ENCODE data around the gene C5. TPM values are rescaled to one million over a fixed set of nuclear protein-coding genes. Genes with fewer than 3 reads are reported as not detected.

Gene C5
- total RNA-seq, 1 experiment from 2014 or later: 4.2 TPM

DNA sequence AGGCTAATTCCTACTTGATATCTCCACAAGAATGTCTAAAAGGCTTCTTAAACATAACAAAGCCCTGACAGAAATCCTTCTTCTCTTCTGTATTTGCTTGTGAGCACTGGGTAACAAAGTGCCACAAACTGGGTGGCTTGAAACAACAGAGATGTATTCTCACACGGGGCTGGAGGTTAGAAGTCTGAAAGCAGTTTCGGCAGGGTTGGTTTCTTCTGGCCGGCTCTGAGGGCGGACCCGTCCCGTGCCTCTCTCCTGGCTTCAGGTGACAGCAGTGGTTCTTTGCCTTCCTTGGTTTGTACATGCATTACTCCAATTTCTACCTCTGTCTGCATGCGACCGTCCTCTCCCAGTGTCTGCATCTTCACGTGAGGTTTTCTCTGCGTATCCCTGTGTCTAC lies 109.5 kb downstream of the C5 start:
- Mint-ChIP-seq H3K27me3 (ENCODE audit: insufficient read depth, unreplicated experiment) (no peaks in the 10 kb centered on the region), H3K36me3 (ENCODE audit: insufficient read depth, unreplicated experiment) (no peaks in the 10 kb centered on the region), H3K4me1 (ENCODE audit: insufficient read depth, unreplicated experiment) (peaks cover 43% of the 10 kb centered on the region), H3K9me3 (ENCODE audit: unreplicated experiment) (no peaks in the 10 kb centered on the region), H3K27ac (ENCODE audit: low read depth, unreplicated experiment) (peak overlapping the region; percentile 43), H3K4me3 (ENCODE audit: unreplicated experiment) (peak overlapping the region; percentile 2)
- DNase-seq (ENCODE audit: unreplicated experiment): no peak
- no TSS peak for BruUV-seq (replicated peaks)
- CTCF ChIA-PET: interaction anchor here (0.6 to 2.8 kb wide), 5 partner anchors 21 to 379 kb away, joined by 3 to 12 read pairs (median 5); no protein-coding TSS in a partner anchor
- TF ChIP-seq, protein P1, sequence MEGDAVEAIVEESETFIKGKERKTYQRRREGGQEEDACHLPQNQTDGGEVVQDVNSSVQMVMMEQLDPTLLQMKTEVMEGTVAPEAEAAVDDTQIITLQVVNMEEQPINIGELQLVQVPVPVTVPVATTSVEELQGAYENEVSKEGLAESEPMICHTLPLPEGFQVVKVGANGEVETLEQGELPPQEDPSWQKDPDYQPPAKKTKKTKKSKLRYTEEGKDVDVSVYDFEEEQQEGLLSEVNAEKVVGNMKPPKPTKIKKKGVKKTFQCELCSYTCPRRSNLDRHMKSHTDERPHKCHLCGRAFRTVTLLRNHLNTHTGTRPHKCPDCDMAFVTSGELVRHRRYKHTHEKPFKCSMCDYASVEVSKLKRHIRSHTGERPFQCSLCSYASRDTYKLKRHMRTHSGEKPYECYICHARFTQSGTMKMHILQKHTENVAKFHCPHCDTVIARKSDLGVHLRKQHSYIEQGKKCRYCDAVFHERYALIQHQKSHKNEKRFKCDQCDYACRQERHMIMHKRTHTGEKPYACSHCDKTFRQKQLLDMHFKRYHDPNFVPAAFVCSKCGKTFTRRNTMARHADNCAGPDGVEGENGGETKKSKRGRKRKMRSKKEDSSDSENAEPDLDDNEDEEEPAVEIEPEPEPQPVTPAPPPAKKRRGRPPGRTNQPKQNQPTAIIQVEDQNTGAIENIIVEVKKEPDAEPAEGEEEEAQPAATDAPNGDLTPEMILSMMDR (IDR thresholded peaks at IDR 0.05; ENCODE audit: unreplicated experiment): no peak
- intact Hi-C loops (cut with micrococcal nuclease): no loop called here
- POLR2A ChIA-PET: interaction anchor here (0.7 to 2.4 kb wide), 11 partner anchors 8 to 338 kb away, joined by 3 to 12 read pairs (median 3); partner anchors contain the start of genes FBXW2 and PSMD5

DNA sequence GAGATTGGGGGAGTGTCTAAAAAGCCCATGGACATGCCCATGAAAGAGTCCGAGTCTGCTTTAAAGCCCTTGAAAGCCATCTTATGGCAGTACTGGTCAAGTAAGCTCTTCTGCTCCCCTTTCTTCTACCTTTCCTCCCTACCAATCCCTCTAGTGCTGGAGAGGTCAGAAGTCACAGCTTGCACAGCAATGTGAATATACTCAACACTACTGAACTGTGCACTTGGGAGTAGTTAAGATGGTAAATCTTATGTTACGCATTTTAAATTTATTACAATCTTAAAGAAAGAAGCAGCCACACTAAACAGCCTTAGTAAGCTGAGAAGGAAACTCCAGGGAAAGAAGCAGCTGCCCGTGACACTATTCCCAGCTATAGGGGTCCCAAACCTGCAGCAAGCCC lies 111.2 kb downstream of the C5 start:
- no peak overlapping the region for H3K4me3 Mint-ChIP-seq (ENCODE audit: unreplicated experiment)
- peaks cover 38% of the 10 kb centered on the region for H3K4me1 Mint-ChIP-seq (ENCODE audit: insufficient read depth, unreplicated experiment)
- intact Hi-C loops (cut with micrococcal nuclease): loop anchor here (5.0 kb wide), 1 partner anchor 322 kb away; no protein-coding TSS in a partner anchor
- no peaks in the 10 kb centered on the region for H3K36me3 Mint-ChIP-seq (ENCODE audit: insufficient read depth, unreplicated experiment)
- H3K27me3 Mint-ChIP-seq (ENCODE audit: insufficient read depth, unreplicated experiment): no peaks in the 10 kb centered on the region
- BruUV-seq (replicated peaks): no TSS peak
- H3K27ac Mint-ChIP-seq (ENCODE audit: low read depth, unreplicated experiment): no peak overlapping the region
- CTCF ChIA-PET: interaction anchor here (0.6 to 5.7 kb wide), 8 partner anchors 22 to 183 kb away, joined by 3 to 71 read pairs (median 7); no protein-coding TSS in a partner anchor
- DNase-seq (ENCODE audit: unreplicated experiment): no peak
- no peaks in the 10 kb centered on the region for H3K9me3 Mint-ChIP-seq (ENCODE audit: unreplicated experiment)
- POLR2A ChIA-PET: interaction anchor here (0.6 to 2.4 kb wide), 5 partner anchors 14 to 146 kb away, joined by 3 to 12 read pairs (median 3); partner anchors contain the start of gene FBXW2
- TF ChIP-seq, protein P1 (IDR thresholded peaks at IDR 0.05; ENCODE audit: unreplicated experiment): no peak

- POLR2A ChIA-PET: interaction anchor here (0.9 to 4.0 kb wide), 5 partner anchors 22 to 181 kb away, joined by 3 to 32 read pairs (median 28); partner anchors contain the start of genes FBXW2 and PSMD5
- H3K36me3 Mint-ChIP-seq (ENCODE audit: insufficient read depth, unreplicated experiment): no peaks in the 10 kb centered on the region
- TF ChIP-seq, protein P1 (IDR thresholded peaks at IDR 0.05; ENCODE audit: unreplicated experiment): no peak
- DNase-seq (ENCODE audit: unreplicated experiment): no peak
- no peaks in the 10 kb centered on the region for H3K27me3 Mint-ChIP-seq (ENCODE audit: insufficient read depth, unreplicated experiment)
- intact Hi-C loops (cut with micrococcal nuclease): loop anchor here (5.0 kb wide), 1 partner anchor 320 kb away; no protein-coding TSS in a partner anchor
- H3K9me3 Mint-ChIP-seq (ENCODE audit: unreplicated experiment): no peaks in the 10 kb centered on the region
- no peak overlapping the region for H3K4me3 Mint-ChIP-seq (ENCODE audit: unreplicated experiment)
- H3K4me1 Mint-ChIP-seq (ENCODE audit: insufficient read depth, unreplicated experiment): peaks cover 38% of the 10 kb centered on the region
- peak overlapping the region; percentile 25 for H3K27ac Mint-ChIP-seq (ENCODE audit: low read depth, unreplicated experiment)
- CTCF ChIA-PET: interaction anchor here (0.6 to 5.7 kb wide), 19 partner anchors 18 to 324 kb away, joined by 3 to 71 read pairs (median 6); no protein-coding TSS in a partner anchor
- no TSS peak for BruUV-seq (replicated peaks)
These were observed 112.5 kb downstream of the C5 start for GRCh38 chr9:120937596-120937995.

- ChIA-PET CTCF (interaction anchor here (0.6 to 5.7 kb wide), 30 partner anchors 9 to 501 kb away, joined by 3 to 71 read pairs (median 4); no protein-coding TSS in a partner anchor), POLR2A (interaction anchor here (0.7 to 4.0 kb wide), 9 partner anchors 21 to 405 kb away, joined by 3 to 32 read pairs (median 11); partner anchors contain the start of genes FBXW2 and PSMD5)
- intact Hi-C loops (cut with micrococcal nuclease): loop anchor here (5.0 kb wide), 1 partner anchor 320 kb away; no protein-coding TSS in a partner anchor
- H3K27me3 Mint-ChIP-seq (ENCODE audit: insufficient read depth, unreplicated experiment): no peaks in the 10 kb centered on the region
- no peaks in the 10 kb centered on the region for H3K36me3 Mint-ChIP-seq (ENCODE audit: insufficient read depth, unreplicated experiment)
- H3K27ac Mint-ChIP-seq (ENCODE audit: low read depth, unreplicated experiment): peak overlapping the region; percentile 25
- H3K4me1 Mint-ChIP-seq (ENCODE audit: insufficient read depth, unreplicated experiment): peaks cover 38% of the 10 kb centered on the region
- no peak for DNase-seq (ENCODE audit: unreplicated experiment)
- H3K4me3 Mint-ChIP-seq (ENCODE audit: unreplicated experiment): no peak overlapping the region
- H3K9me3 Mint-ChIP-seq (ENCODE audit: unreplicated experiment): no peaks in the 10 kb centered on the region
- no TSS peak for BruUV-seq (replicated peaks)
- TF ChIP-seq, protein P1 (IDR thresholded peaks at IDR 0.05; ENCODE audit: unreplicated experiment): no peak
These were observed 112.9 kb downstream of the C5 start for GRCh38 chr9:120937127-120937526.
